ENCODE results near the gene MEN1. TPM values are rescaled to one million over a fixed set of nuclear protein-coding genes. Genes with fewer than 3 reads are reported as not detected.

MEN1 gene
- total RNA-seq, 3 donors from 2014 or later: 19.3 to 26.4 (median 21.9) TPM

- no peak for TF ChIP-seq CTCF (IDR thresholded peaks at IDR 0.05)
- intact Hi-C loops (cut with DNase I, micrococcal nuclease): no loop called here
Observed at GRCh38 chr11:64839335-64839734, 29.0 kb upstream of the MEN1 start.

GRCh38 chr11:64838600-64839334, 28.4 kb upstream of the MEN1 start:
- no peak for TF ChIP-seq CTCF (IDR thresholded peaks at IDR 0.05)
- ATAC-seq (no peak), DNase-seq (no peak)
- intact Hi-C loops (cut with DNase I, micrococcal nuclease): no loop called here
- Histone ChIP-seq H3K36me3 (ENCODE audit: low read depth) (peaks cover 2% of the 10 kb centered on the region), H3K4me1 (ENCODE audit: low read depth) (peaks cover 7% of the 10 kb centered on the region), H3K9me3 (no peaks in the 10 kb centered on the region), H3K4me3 (no peak overlapping the region)

More at GRCh38 chr11:64839335-64839734, 29.0 kb upstream of the MEN1 start:
- Histone ChIP-seq H3K9me3 (no peaks in the 10 kb centered on the region), H3K4me3 (no peak overlapping the region), H3K4me1 (ENCODE audit: low read depth) (peaks cover 7% of the 10 kb centered on the region), H3K36me3 (ENCODE audit: low read depth) (peaks cover 2% of the 10 kb centered on the region)
- DNase-seq (no peak), ATAC-seq (no peak)

- DNase-seq (no peak), ATAC-seq (no peak)
- no peak overlapping the region for H3K4me3 ChIP-seq
- H3K9me3 ChIP-seq: no peaks in the 10 kb centered on the region
- H3K4me1 ChIP-seq (ENCODE audit: low read depth): peaks cover 6% of the 10 kb centered on the region
- intact Hi-C loops (cut with DNase I, micrococcal nuclease): no loop called here
- H3K36me3 ChIP-seq (ENCODE audit: low read depth): peaks cover 2% of the 10 kb centered on the region
- TF ChIP-seq CTCF (IDR thresholded peaks at IDR 0.05): no peak
Observed at GRCh38 chr11:64837887-64838351, 27.6 kb upstream of the MEN1 start.

- intact Hi-C loops (cut with DNase I, micrococcal nuclease): no loop called here
- no peak overlapping the region for H3K4me3 ChIP-seq
- H3K9me3 ChIP-seq: no peaks in the 10 kb centered on the region
- no peak for ATAC-seq
- H3K36me3 ChIP-seq (ENCODE audit: low read depth): peaks cover 2% of the 10 kb centered on the region
- no peaks in the 10 kb centered on the region for H3K4me1 ChIP-seq (ENCODE audit: low read depth)
- no peak for DNase-seq
- TF ChIP-seq CTCF (IDR thresholded peaks at IDR 0.05): no peak
Observed at GRCh38 chr11:64836448-64837072, 26.2 kb upstream of the MEN1 start.

GRCh38 chr11:64835616-64836447, 25.5 kb upstream of the MEN1 start:
- H3K9me3 ChIP-seq: no peaks in the 10 kb centered on the region
- no peak for TF ChIP-seq CTCF (IDR thresholded peaks at IDR 0.05)
- intact Hi-C loops (cut with DNase I, micrococcal nuclease): no loop called here
- peak; percentile 3 for ATAC-seq
- peaks cover 2% of the 10 kb centered on the region for H3K36me3 ChIP-seq (ENCODE audit: low read depth)
- no peaks in the 10 kb centered on the region for H3K4me1 ChIP-seq (ENCODE audit: low read depth)
- no peak overlapping the region for H3K4me3 ChIP-seq
- no peak for DNase-seq
